NCI-H187 treated with DMSO at 0.1 percent for 48 hours (cell line): ENCODE data around the gene KDELR3.

Experiments
- DNase-seq: peaks from one replicate; lab custom pipeline; 2025; lab: John Stamatoyannopoulos, UW

The KDELR3 gene

DNA sequence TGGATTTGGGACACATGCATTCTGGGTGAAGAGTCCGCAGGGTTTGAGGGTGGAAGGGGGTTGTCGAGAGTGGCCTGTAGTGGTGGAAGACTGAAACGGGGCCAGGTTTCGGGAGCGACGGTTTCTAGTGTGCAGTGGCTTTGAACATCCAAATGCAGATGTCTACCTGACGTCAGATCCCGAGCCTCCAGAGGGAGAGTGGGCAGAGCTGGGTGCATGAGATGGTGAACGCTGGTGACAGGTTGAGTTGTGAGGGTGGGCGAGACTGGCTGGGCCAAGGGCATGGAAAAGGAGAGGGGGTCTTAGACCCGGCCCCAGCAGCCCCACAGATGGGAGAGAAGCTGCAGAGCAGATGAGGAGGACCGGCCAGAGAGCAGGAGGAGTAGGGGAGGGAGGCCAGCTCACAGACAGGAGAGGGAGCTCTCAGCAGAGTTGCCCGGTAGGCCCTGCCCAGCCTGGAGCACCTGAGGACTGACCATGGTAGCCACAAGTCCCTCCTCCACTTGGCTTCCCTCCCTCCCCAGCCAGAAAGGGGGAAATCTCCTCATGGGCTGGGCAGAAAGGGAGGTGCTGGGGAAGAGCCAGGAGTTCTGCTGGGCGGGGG, 27.0 kb upstream of the KDELR3 start:
- DNase-seq: no peak

- DNase-seq: no peak
Observed at GRCh38 chr22:38441620-38442287, 26.1 kb upstream of the KDELR3 start.

DNA sequence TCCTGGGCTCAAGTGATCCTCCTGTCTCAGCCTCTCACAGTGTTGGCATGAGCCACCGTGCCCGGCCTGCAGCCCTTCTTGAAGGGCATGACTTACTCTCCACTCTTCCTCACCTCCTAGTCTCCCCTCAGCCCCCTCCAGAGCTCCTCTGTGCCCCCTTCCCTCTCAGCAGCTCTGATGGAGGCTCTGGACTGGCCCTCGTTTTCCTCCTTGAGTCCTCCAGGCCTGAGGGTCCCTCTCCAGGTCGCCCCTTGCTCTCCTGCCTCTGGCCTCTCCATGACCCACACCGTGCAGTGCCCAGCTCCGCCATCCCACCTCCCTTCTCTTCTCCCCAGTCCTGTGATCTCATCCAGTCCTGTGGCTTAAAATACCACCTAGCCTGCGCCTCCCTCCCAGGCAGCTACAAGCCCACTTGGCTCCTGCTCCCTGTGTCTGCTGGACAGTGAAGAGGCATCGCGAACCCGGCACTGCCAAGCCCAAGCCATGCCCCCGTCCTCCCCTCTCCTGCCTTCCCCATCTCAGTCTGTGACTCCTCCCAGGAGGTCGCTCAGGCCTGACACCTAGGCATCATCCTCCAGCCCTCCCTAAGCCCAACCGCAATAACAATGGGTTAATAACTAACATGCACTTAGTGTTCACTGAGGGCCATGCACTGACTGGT, 24.8 kb upstream of the KDELR3 start:
- DNase-seq: no peak

DNA sequence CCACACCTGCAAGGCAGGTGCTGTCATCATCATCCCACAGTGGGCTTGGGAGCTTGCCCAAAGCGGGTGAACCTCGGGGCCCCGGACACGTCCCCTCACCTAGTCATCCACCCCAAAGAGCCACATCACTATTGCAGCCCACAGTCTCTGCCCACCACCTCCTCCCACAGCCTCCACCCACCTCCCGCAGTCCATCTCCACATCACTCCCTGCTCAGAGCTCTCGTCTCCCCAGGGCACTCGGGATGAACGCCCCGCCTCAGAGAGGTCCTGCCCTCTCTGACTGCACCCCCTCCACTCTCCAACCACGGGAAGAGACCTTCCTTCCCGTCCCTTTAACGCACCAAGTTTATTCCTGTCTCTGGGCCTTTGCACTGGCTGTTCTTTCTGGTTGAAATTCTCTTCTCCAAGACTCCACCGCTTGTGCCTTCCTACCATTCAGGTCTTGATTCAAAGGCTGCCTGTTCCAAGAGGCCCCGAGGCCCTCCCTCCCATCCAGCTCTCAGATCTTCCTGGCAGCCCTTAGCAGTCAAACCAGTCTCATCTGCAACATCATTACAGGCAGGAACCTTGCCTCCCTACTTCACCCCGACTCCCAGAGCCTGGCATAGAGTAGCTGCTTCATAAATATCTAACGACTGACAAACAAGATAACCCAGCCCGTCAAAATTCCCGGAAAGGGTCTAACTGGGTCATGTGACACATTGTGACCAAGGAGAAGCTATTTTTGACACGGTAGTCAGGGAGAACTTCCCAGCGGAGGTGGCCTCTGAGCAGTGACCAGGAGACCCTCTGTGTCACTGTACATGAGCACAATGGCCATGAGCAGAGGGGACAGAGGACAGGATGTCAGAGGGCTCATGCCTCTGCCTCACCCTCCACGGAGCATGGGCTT, 24.0 kb upstream of the KDELR3 start:
- DNase-seq: no peak

DNA sequence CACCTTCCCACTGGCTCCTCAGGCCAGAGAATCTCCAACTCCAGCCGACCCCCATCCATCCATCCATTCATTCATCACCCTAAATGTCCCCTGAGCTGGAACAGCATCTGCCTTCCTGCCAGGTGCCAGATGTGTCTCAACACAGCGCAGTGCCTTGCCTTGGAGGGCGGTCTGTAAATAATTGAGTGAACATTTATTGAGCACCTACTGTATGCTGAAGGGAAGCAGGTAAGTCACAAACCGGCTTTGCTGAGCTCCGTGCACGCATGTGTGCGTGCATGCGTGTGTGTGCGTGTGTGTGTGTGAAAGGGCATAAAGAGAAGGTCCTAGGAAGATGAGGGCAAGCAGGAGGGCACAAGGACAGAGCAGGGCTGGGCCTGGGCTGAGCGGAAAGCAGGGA, 23.1 kb upstream of the KDELR3 start:
- DNase-seq: no peak

- DNase-seq: no peak
Observed at GRCh38 chr22:38446018-38446601, 21.8 kb upstream of the KDELR3 start.

DNA sequence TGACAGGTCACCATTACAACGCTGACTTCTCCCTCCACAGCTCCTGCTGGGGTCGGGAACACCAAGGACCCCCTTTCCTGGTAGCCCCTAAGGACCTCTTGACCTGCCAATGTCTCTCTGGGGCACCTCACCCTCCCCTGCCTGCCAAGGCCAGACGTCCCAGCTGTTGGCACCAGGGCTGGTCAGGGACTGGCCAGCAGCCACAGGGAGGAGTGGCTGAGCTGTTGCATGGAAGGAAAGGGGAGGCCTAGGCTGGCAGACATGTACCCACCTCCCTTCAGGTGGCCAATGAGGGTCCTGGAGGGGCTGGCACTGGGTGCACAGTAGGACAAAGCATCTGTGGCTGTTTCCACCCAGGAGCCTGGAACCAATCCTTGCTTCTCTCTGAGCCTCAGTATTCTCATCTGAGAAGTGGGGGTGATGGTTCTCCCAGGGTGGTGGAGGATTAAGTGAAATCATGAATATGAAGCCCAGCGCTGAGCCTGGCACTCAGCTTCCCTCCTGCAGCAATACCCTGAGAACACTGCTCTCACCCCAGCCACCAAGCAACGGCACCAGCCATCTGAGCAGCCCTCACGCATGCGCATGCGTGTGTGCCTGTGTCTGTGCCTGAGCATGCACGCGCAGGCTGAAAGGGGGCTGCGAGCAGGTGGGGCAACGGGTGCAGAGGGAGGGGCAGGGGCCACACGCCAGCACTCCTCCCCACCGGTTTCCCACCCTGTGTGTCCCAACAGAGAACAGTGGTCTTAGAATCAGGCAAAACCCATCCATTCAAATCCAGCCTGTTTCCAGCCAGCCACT, 18.8 kb upstream of the KDELR3 start:
- DNase-seq: no peak

DNA sequence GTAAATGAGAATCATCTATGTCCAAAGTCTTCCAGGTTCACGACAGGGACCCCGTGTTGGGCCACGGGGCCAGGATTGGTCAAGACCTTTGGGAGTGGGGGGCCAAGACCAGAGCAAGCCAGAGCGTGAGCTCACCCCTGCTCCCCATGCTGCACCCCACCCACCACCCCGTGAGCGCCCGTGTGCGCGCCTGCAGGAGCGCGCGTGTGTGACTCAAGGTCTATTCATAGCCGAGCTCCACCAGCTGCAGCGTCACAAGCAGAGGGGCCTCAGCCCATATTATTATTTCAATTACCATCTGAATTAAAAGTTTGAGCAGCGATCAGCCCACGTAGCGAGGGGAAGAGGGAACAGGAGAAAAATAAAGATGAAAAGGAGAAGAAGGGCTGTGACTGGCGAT, 18.1 kb upstream of the KDELR3 start:
- DNase-seq: no peak

DNA sequence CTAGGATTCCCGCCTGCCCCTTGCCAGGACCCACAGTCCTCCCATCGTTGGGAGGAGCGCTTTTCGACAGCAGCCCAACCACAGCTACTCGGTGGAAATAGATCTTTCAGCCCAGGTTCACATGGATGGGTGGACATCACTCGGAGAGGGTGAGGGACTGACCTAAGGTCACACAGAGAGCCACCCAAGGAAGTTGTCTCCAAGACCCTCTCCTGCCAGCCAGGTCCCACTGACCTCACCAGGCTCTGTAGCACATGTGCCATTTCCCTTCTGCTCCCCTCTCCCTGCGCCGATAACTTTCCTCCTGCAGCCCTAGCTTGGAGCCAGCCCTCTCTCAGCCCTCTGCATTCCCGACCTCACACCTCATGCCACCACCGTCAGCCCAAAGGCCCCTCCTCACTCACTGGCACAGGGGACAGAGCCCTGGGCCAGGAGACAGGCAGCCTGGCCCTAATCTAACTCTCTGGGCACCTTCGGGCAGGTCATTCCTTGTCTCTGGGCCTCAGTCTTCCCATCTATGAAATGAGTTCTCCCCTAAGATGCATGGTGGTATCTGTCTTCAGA, 17.6 kb upstream of the KDELR3 start:
- DNase-seq: no peak

- DNase-seq: no peak
Observed at GRCh38 chr22:38451404-38451803, 16.5 kb upstream of the KDELR3 start.

- DNase-seq: no peak
Observed at GRCh38 chr22:38451864-38452263, 16.0 kb upstream of the KDELR3 start.

DNA sequence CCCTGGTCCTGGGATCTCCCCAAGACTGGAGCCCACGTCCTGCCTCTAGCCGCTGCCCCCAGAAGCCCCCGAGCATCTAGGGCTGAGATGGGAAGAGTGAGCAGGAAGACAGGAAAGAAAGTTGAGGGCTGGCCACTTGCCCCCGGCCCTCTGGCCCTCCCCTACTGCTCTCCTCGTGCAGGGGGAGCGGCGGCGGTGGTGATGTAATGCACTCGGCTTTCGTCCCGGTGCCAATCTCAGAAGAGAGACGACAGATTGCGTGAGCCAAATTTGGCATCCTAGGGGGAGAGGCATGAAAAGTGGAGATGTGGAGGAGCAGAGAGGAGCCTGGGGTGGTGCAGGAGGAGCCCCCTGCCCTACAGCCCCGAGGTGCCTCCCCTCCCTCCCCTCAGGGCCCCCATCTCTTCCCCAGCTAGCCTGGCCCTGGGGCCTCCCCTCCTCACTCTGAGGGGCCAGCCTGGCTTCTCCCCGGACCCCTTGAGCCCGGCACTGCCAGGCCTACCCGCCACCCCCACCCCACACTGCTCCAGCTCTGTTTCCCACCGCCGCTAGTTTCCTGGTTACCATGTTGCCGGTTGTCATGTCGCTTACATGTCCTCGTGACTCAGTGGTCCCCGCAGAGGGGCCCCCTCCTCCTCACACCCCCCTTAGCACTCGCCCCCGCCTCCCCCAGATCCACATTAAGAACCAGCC, 15.4 kb upstream of the KDELR3 start:
- DNase-seq: no peak

DNA sequence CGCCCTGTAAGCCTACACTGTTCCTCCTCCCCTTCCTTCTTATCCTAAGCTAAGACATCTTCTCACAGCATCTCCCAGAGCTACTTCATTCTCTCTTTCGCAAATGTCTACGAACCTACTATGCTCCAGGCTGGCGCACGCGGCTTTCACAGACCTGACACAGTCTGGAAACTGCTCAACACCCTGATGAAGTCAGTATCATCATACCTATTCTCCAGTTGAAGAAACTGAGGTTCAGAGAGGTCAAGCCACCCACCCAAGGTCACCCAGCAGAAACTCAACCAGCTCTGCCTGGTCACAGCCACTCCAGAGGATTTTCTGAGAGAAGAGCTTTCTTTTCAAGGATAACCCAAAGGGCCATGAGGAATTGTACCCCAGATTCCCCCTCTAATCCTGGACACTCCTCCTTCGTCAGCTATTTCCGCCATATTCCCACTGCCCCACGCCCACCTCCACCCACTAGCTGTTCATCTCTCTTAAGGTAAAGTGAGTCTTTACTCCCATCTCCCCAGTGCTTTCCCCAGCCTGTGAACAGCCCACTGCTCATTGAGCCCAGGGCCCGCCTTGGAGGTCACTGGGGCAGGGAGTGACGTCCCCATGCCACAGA, 14.7 kb upstream of the KDELR3 start:
- DNase-seq: no peak

- no peak for DNase-seq
Observed at GRCh38 chr22:38453996-38454352, 13.9 kb upstream of the KDELR3 start.

DNA sequence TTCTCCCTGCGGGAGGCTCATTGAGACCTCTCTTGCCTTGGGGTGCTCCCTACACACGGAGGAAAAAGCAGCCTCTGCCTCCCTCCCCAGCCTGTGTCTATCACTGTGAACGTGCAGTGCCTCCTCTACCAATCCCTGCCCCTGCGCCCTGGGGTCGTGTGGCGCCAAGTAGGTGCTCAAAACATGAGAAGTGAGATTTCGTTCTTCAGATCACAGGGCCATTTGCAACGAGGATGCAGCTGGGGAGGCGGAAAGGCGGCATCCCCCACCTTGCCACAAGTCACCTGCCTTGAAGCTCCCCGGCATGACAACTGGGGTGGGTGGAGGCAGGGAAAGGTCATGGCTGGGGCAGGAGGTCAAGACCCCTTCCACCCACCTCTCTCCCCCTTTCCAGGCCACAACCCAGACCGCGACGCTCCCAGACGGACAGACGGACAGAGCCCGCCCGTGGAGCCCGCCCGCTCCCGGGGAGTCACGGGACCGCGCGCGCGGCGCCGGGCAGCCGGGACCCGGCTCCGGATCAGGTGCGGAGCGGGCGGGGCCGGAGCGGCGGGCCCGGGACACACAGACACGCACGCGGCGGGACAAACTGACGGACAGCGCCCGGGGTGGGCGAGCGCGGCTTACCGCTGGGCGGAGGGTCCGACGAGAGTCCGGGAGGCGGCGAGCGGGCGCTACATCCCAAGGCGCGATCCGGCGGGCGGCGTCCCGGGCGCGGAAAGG, 13.4 kb upstream of the KDELR3 start:
- no peak for DNase-seq

DNA sequence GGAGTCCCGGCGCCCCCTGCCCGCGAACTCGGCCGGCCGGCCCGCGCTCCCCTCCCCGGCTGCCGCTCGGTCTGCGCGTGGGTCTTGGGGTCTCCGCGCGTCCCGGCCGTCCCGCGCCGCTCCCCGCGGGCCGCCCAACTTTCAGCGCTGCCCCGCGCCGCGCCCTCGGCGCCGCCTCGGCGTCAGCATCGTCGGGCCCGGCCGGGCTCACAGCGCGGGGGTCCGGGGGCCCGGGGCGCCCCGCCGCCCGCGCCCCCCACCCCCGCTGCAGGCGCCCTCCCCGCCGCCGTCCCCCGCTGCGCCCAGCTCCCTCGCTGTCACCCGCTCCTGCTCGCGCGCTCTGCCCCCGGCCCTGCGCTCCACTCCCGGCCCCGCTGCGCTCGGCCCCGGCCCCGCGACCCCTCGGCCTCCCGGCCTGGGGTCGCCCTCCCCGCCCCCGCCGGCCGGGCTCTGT, 12.8 kb upstream of the KDELR3 start, which contains the start of gene KCNJ4:
Gene KCNJ4 (minus strand): TSS at position 124 of the 454 bp plus-strand sequence. CDS start 27,067 bp downstream, outside the sequence.
- no peak for DNase-seq

- no peak for DNase-seq
Observed at GRCh38 chr22:38455530-38456271, 12.2 kb upstream of the KDELR3 start.

DNA sequence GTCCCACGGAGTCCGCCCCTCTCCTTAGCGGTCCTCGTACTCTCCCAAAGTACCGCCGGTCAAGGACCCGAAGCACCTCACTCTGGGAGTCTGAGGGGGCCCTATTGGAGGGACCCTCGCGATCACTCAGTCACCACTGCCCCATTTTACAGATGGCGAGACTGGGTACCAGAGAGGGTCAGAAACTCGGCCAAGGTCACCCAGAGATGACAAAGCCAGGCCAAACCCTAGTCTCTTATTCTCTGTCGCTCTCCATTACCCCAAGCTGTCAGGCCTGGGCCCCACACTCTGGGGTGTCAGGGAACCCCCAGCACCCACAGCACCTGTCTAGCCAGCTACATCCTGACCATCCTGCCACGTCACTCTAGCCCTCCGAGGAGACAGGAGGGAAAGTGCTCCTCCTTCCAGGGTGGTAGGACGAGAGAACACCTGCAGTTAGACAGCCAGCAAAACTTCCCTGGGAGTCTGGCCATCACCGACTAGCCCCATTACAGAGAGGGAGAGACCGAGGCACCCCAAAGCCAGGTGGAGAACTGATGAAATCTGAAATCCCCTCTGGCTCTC, 11.5 kb upstream of the KDELR3 start:
- DNase-seq: no peak
